Kidney capillary endothelial cell (primary cell): ENCODE data around the gene SLC7A1.

Source experiments
- DNase-seq: peaks from one replicate; pipeline ENCODE4 v3.0.0-alpha.2; 2018; ENCODE audit warnings: low spot score

SLC7A1 gene

GRCh38 chr13:29489650-29490560, 105.6 kb downstream of the SLC7A1 start:
- no peak for DNase-seq

DNA sequence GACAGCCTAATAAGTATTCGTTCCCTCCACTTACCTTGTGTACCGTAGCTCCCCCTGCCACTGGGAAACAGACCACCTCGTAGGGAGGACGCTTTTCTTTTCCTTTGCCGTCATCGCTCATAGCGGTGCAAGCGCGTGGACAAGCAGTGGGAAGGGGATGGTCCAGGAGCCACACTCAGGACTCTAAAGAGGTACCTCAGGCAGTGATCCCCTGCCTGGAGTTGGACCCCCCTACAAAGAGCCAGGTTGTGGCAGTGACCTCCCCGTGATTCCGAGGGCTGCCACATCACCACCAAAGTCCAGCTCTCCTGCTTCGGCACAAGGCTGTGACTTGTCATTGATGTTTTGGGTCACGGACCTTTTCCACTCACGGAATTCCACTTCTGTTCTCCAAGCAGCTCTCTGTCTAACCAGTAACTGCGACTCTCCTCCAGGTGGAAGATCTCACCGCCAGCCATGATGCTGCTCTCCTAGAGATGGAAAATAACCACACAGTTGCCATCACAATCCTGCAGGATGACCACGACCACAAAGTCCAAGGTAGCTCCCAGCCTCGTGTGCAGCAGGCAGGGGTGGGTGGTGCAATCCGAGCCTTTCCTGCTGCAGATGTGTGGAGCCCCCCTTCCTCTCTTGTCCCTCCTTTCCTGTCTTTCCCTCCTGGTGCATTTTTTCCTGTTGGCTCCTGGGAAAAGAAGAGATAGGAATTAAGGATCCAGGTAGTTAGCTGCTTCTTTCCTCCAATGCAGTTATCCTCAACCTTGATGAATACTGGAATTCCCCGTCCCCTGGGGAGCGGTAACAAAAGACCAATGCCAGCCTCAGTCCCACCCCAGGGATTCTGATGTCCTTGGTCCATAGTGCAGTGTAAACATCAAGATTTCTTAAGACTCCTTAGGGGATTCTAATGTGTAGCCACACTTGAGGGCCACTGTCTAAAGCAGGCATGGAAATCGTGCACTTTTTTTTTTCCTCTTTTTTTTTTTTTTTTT, 107.7 kb downstream of the SLC7A1 start:
- DNase-seq, result no peak

- DNase-seq, result no peak
Observed at GRCh38 chr13:29486551-29486950, 108.9 kb downstream of the SLC7A1 start.

- no peak for DNase-seq
Observed at GRCh38 chr13:29484796-29485195, 110.7 kb downstream of the SLC7A1 start.

GRCh38 chr13:29484236-29484635, 111.3 kb downstream of the SLC7A1 start:
- DNase-seq, result no peak

DNA sequence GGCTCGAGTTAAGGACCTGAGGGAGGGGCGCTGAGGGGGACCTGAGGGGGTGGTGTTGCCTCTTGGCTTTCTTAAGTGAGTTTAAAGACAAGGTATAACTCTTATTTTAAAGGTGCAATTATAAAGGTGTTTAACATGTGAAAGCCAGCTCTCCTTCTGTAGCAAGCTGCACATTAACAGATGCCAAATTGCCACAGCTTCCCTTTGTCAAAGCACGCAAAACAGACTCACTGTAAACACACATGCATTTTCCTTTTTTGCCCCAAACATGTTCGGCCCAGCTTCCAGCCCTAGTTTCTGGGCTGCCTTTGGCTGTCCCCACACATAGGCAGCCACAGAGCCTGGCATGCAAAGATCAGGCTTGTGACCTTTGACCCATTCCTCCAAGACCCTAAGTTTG, 111.9 kb downstream of the SLC7A1 start:
- DNase-seq, result no peak

- DNase-seq, result no peak
Observed at GRCh38 chr13:29483211-29483610, 112.3 kb downstream of the SLC7A1 start.

DNA sequence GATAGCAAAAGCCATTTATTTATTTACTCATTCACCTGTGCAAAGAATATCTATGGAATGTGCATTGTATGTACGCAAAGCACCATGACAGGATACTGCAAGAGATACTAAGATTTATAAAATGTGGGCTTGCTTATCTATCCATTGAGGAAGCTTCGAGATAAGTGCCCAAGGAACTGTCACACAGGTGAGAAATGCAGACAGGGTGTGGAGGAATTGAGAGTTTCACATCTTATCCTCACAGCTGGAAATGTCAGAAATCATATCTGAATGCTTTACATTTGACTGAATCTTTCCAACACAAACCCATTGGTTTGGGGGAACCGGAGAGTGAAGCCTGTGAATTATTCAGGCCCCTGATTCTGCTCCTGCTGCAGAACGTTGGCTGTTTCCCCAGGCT, 113.0 kb downstream of the SLC7A1 start:
- no peak for DNase-seq

GRCh38 chr13:29481603-29482002, 113.9 kb downstream of the SLC7A1 start:
- no peak for DNase-seq

DNA sequence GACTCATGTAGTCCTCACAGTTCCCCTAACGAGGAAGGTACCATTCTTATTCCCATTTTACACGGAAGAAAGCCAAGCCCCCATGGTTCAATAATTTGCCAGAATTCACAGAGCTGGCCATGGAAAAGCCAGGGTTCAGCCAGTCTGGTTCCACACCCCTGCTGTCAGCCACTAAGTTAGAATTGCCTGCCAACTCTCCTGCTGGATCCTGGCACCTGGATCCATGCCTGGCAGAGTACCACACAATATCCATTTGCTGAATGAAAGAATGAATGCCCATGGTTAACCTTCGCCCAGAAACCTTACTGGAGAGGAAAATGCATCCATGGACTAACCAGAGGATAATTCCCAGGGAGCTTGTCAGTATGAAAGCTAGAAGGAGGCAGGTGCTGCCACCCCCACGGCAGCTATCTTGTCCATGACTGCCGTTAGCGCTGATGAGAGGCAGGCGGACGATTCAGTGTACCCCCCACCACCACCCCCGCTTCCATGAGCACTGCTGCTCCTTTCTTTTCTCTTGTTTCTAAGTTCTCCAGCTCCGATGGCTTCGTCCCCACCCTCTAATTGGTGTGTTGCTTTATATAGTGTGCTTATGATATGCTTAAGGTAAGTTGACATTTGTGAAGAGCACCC, 114.5 kb downstream of the SLC7A1 start:
- DNase-seq, result no peak

DNA sequence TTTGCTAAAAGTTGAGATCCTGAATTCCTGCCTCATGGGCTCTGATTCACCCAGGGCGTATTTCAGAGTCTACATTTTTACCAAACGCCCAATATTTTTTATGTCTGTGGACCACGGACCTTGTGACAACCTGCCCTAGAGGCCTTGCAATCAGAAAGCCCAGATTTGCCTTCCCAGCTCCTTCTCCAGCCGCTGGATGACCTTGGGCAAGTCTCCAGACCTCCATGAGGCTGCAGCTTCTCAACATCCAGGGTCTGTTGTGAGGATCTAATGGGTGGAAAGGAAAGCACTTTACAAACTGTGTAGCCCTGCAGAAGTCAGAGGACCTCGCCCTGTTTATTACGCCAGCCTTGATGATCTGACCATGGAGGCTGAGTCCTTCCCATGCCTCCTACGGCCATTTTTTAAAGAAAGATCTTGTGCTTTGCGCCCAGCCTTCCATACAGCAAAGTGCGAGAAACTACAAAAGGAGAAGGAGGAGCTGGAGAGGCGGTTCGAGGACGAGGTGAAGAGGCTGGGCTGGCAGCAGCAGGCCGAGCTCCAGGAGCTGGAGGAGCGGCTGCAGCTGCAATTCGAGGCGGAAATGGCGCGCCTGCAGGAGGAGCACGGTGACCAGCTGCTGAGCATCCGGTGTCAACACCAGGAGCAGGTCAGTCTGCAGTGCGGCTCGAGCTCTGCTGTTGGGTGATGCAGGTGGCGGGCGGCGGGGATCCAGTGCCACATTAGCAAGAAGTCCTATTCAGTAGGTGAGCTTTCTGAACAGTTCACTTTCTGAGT, 115.6 kb downstream of the SLC7A1 start:
- no peak for DNase-seq

DNA sequence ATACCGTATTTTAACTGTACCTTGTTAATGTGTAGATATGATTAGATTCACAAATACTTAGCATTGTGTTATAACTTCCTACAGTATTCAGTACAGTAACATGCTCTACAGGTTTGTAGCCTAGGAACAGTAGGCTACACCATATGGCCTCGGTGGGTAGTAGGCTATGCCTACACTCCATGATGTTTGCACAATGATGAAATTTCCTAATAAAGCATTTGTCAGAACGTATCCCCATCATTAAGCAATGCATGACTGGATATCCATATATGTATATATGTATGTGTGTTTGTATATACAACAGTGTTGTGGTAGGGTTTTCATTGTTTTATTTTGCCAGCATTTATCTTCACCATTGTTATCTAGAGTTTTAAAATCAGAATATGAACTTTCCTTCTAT, 119.4 kb downstream of the SLC7A1 start:
- no peak for DNase-seq

- DNase-seq, result no peak
Observed at GRCh38 chr13:29474991-29475390, 120.5 kb downstream of the SLC7A1 start.

- DNase-seq, result no peak
Observed at GRCh38 chr13:29473166-29473565, 122.3 kb downstream of the SLC7A1 start.

DNA sequence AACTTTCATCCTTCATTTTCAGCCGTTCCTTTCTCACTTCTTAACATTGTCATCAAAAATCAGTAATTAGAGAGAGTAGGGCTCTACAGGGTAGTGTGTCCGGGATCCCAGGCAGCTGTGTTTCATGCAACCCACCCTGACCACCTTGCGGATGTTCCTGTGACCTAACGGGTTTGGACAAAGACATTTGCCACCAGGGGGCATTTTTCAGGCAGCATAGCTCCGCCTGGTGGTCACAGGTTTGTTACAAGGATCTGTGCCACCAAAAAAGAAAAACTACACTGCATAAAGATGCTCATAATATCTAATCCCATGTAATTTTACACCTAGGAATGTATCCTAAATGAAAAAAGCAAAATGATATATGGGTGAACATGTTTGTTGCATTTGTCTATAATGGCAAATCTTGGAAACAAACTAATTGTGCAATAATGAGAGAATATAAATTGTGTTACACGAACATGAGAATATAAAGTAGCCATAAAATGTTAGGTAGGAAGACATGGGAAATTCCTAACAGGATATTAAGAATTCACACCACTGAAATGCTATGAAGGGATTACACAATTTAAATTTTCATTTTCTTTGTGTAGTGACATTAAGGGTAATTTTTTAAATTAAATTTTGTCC, 123.0 kb downstream of the SLC7A1 start:
- peak; percentile 62 for DNase-seq

DNA sequence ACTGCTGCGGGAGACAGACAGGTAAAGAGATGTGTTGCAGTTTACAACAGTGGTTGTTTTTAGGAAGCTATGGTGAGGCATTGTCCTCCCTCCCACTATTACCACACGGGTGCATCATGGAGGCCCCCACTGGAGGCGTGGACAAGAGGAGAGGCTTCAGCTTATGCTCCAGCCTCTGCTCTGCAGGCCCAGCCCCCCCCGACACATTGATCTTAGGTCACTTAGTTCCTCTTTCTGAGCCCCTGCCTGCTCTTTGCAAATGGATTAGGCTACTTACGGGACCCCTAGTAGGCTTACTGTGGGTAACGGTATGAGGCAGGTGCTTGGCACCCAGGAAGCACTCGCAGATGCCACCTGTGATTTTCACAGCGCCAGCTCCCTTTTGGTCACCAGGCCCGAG, 123.9 kb downstream of the SLC7A1 start:
- no peak for DNase-seq

DNA sequence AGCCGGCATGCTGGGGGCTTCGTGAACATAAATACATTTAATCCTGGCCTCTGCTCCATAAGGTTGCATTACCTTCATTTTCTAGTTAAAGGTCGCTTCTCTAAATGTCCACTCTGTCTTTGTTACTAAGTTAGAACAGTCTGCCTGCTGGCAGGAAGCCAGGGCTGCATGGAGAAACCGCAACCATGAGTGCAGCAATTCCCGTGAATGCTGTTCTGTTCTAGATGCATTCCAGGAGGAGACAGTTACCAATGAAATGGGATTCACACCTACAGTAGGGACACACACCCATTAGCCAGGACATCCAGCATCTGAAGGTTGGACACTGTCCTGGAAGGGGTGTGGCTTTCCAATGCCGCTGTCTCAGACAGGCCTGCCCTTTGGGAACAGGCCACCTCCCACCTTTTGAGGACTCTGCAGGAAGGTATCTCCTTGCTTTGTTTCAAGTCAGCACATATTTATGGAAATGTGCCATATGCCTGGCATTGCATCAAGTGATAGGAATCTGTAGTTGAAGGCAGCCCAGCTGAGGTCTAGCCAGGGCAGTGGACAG, 129.7 kb downstream of the SLC7A1 start:
- no peak for DNase-seq

- DNase-seq, result no peak
Observed at GRCh38 chr13:29464105-29464679, 131.3 kb downstream of the SLC7A1 start.

- DNase-seq, result no peak
Observed at GRCh38 chr13:29459813-29460355, 135.6 kb downstream of the SLC7A1 start.
